ENCODE data around the gene OXTR. TPM values are rescaled to one million over a fixed set of nuclear protein-coding genes. Genes with fewer than 3 reads are reported as not detected.

Gene OXTR
- total and polyA plus RNA-seq, 2 experiments from 2014 or later: 128 to 340 TPM

- Histone ChIP-seq H2AFZ (no peak overlapping the region), H3K79me2 (ENCODE audit: insufficient read depth) (peaks cover 56% of the 10 kb centered on the region), H3K36me3 (ENCODE audit: low read depth) (0 out of 2 replicates have a peak, but pooled peaks cover 5% of the 10 kb centered on the region), H3K4me3 (no peak overlapping the region), H3K27me3 (replicated peaks; ENCODE audit: insufficient read depth) (no peaks in the 10 kb centered on the region), H3K9me3 (ENCODE audit: low read depth) (no peaks in the 10 kb centered on the region), H3K9ac (no peak overlapping the region), H4K20me1 (ENCODE audit: insufficient read depth) (no peaks in the 10 kb centered on the region), H3K4me2 (ENCODE audit: unreplicated experiment) (no peak overlapping the region), H3K4me1 (ENCODE audit: insufficient read depth) (peaks cover 42% of the 10 kb centered on the region), H3K9me2 (ENCODE audit: insufficient read depth) (no peaks in the 10 kb centered on the region), H3F3A (ENCODE audit: insufficient read depth) (peaks cover 64% of the 10 kb centered on the region), H3K27ac (no peak overlapping the region)
- no peak for TF ChIP-seq EZH2 (IDR thresholded peaks at IDR 0.05; ENCODE audit: insufficient read depth, poor library complexity, severe bottlenecking)
- TF ChIP-seq EZH2phosphoT487 (IDR thresholded peaks at IDR 0.05; ENCODE audit: insufficient read depth, low read depth): no peak
- in situ Hi-C loops (cut with MboI): loop anchor here (25.0 kb wide), 1 partner anchor 552 kb away; no protein-coding TSS in a partner anchor
- 77 to 82% methylated on average over 5 of the region's 5 CpGs for WGBS, 2 experiments (ENCODE audit: low coverage in 1 of 2, low lambda C conversion rate in 2 of 2, missing lambda C conversion rate in 2 of 2)
- no peak for DNase-seq
Measured at GRCh38 chr3:8760091-8760490, 9.3 kb downstream of the OXTR start.

GRCh38 chr3:8759038-8759707 lies 10.2 kb downstream of the OXTR start:
- Histone ChIP-seq H3K9me3 (ENCODE audit: low read depth) (no peaks in the 10 kb centered on the region), H3K9ac (no peak overlapping the region), H3K4me2 (ENCODE audit: unreplicated experiment) (peak overlapping the region; percentile 3), H3K4me1 (ENCODE audit: insufficient read depth) (peaks cover 34% of the 10 kb centered on the region), H2AFZ (no peak overlapping the region), H3K4me3 (no peak overlapping the region), H3K27ac (peak overlapping the region; percentile 68), H3K27me3 (replicated peaks; ENCODE audit: insufficient read depth) (no peaks in the 10 kb centered on the region), H3K79me2 (ENCODE audit: insufficient read depth) (peaks cover 54% of the 10 kb centered on the region), H3F3A (ENCODE audit: insufficient read depth) (peaks cover 70% of the 10 kb centered on the region), H3K9me2 (ENCODE audit: insufficient read depth) (no peaks in the 10 kb centered on the region), H4K20me1 (ENCODE audit: insufficient read depth) (no peaks in the 10 kb centered on the region), H3K36me3 (ENCODE audit: low read depth) (0 out of 2 replicates have a peak, but pooled peaks cover 5% of the 10 kb centered on the region)
- in situ Hi-C loops (cut with MboI): loop anchor here (25.0 kb wide), 1 partner anchor 553 kb away; no protein-coding TSS in a partner anchor
- 90 to 92% methylated on average over 7 of the region's 7 CpGs for WGBS, 2 experiments (ENCODE audit: low coverage in 1 of 2, low lambda C conversion rate in 2 of 2, missing lambda C conversion rate in 2 of 2)
- TF ChIP-seq EZH2phosphoT487 (IDR thresholded peaks at IDR 0.05; ENCODE audit: insufficient read depth, low read depth) (no peak), EZH2 (IDR thresholded peaks at IDR 0.05; ENCODE audit: insufficient read depth, poor library complexity, severe bottlenecking) (no peak)
- peak; percentile 0 for DNase-seq

- Histone ChIP-seq H3K36me3 (ENCODE audit: low read depth) (peaks cover 11% of the 10 kb centered on the region; the same call in 1 of the 2 replicates), H2AFZ (peak overlapping the region; percentile 51), H3K4me2 (ENCODE audit: unreplicated experiment) (peak overlapping the region; percentile 10), H3K4me3 (no peak overlapping the region), H4K20me1 (ENCODE audit: insufficient read depth) (no peaks in the 10 kb centered on the region), H3K27ac (peak overlapping the region; percentile 68), H3F3A (ENCODE audit: insufficient read depth) (peaks cover 68% of the 10 kb centered on the region), H3K27me3 (replicated peaks; ENCODE audit: insufficient read depth) (no peaks in the 10 kb centered on the region), H3K4me1 (ENCODE audit: insufficient read depth) (peaks cover 21% of the 10 kb centered on the region), H3K79me2 (ENCODE audit: insufficient read depth) (peaks cover 47% of the 10 kb centered on the region), H3K9me3 (ENCODE audit: low read depth) (no peaks in the 10 kb centered on the region), H3K9ac (peak overlapping the region; percentile 40), H3K9me2 (ENCODE audit: insufficient read depth) (no peaks in the 10 kb centered on the region)
- TF ChIP-seq EZH2phosphoT487 (IDR thresholded peaks at IDR 0.05; ENCODE audit: insufficient read depth, low read depth) (no peak), EZH2 (IDR thresholded peaks at IDR 0.05; ENCODE audit: insufficient read depth, poor library complexity, severe bottlenecking) (no peak)
- in situ Hi-C loops (cut with MboI): loop anchor here (25.0 kb wide), 1 partner anchor 554 kb away; no protein-coding TSS in a partner anchor
- DNase-seq: peak; percentile 95
- 52 to 53% methylated on average over 23 to 24 of the region's 24 CpGs for WGBS, 2 experiments (ENCODE audit: low coverage in 1 of 2, low lambda C conversion rate in 2 of 2, missing lambda C conversion rate in 2 of 2)
Measured at GRCh38 chr3:8757551-8758518, 11.6 kb downstream of the OXTR start.

GRCh38 chr3:8756671-8757070 lies 12.7 kb downstream of the OXTR start:
- peaks cover 66% of the 10 kb centered on the region for H3F3A ChIP-seq (ENCODE audit: insufficient read depth)
- DNase-seq: peak; percentile 68
- H3K79me2 ChIP-seq (ENCODE audit: insufficient read depth): peaks cover 37% of the 10 kb centered on the region
- no peak overlapping the region for H3K4me2 ChIP-seq (ENCODE audit: unreplicated experiment)
- WGBS, 2 experiments (ENCODE audit: low coverage in 1 of 2, low lambda C conversion rate in 2 of 2, missing lambda C conversion rate in 2 of 2): 72 to 73% methylated on average over 7 of the region's 7 CpGs
- TF ChIP-seq EZH2phosphoT487 (IDR thresholded peaks at IDR 0.05; ENCODE audit: insufficient read depth, low read depth) (no peak), EZH2 (IDR thresholded peaks at IDR 0.05; ENCODE audit: insufficient read depth, poor library complexity, severe bottlenecking) (no peak)
- no peaks in the 10 kb centered on the region for H3K9me3 ChIP-seq (ENCODE audit: low read depth)
- peaks cover 18% of the 10 kb centered on the region for H3K36me3 ChIP-seq (ENCODE audit: low read depth)
- no peaks in the 10 kb centered on the region for H3K27me3 ChIP-seq (replicated peaks; ENCODE audit: insufficient read depth)
- peaks cover 21% of the 10 kb centered on the region for H3K4me1 ChIP-seq (ENCODE audit: insufficient read depth)
- no peak overlapping the region for H2AFZ ChIP-seq
- H3K9ac ChIP-seq: no peak overlapping the region
- no peaks in the 10 kb centered on the region for H4K20me1 ChIP-seq (ENCODE audit: insufficient read depth)
- in situ Hi-C loops (cut with MboI): loop anchor here (25.0 kb wide), 1 partner anchor 556 kb away; no protein-coding TSS in a partner anchor
- peak overlapping the region; percentile 31 for H3K27ac ChIP-seq
- no peak overlapping the region for H3K4me3 ChIP-seq
- no peaks in the 10 kb centered on the region for H3K9me2 ChIP-seq (ENCODE audit: insufficient read depth)
